ENCODE measurements around the gene RNF223. TPM values are rescaled to one million over a fixed set of nuclear protein-coding genes. Genes with fewer than 3 reads are reported as not detected.
"Not testable (repeated sequence)": the region's sequence is repeated elsewhere in the genome, so short reads cannot be mapped to it uniquely, and the experiment has no call there.

Gene RNF223
- total and polyA plus RNA-seq, 2 donors (not counting 3 experiments of a cell fraction or from before 2014, with no cell fraction given) = not detected

DNA sequence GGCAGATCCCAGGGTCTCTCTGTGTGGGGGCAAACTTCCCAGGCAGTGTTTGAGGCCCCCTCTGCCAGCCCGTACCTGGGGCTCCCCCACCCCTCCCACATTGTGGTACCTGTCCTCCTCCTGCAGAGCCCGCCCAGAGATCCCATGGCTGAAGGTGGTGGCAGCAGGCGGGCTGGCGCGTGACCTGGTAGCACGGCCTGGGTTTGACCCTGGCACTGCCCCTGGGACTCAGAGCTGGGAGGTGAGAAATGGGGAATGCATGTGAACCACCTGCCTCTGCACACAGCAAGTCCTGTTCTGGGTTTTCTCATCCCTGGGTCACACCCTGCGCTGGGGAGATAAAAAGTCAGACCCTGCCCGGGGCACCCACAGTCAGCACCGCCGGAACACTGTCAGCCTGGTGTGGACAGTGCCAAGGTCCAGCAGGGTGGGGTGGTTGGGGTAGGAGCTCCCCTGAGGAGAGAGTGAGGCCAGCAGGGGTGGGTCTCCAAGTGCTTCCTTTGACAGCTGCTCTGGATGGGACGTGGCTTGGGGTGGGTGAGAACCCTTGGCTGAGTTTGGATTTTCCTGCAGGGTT lies 42.4 kb downstream of the RNF223 start:
- Histone ChIP-seq H3K4me3 (replicated peaks in 1 of 3; ENCODE audit: insufficient read depth in 1 of 3, low read depth in 1 of 3, low read length in 3 of 3) (no peak overlapping the region), H3K4me2 (ENCODE audit: insufficient read depth, low read length) (no peak overlapping the region), H3K27ac (ENCODE audit: insufficient read depth, low read depth, low read length) (no peak overlapping the region), H3K9ac (replicated peaks; ENCODE audit: extremely low read depth, insufficient read depth, low read length) (no peak overlapping the region), H3K9me3 (replicated peaks; ENCODE audit: control insufficient read depth, insufficient read depth, low read length) (no peaks in the 10 kb centered on the region), H3K27me3 (ENCODE audit: control insufficient read depth in 2 of 2, insufficient read depth in 2 of 2, low read length in 2 of 2) (no peaks in the 10 kb centered on the region), H3K79me2 (ENCODE audit: control insufficient read depth, insufficient read depth, low read length) (no peaks in the 10 kb centered on the region), H3K9me1 (replicated peaks; ENCODE audit: control insufficient read depth, extremely low read depth, insufficient read depth, low read length) (no peaks in the 10 kb centered on the region), H4K20me1 (replicated peaks; ENCODE audit: control insufficient read depth, extremely low read depth, insufficient read depth, low read length) (no peaks in the 10 kb centered on the region), H2AFZ (ENCODE audit: low read depth, low read length) (no peak overlapping the region), H3K36me3 (ENCODE audit: control insufficient read depth in 2 of 2, extremely low read depth in 1 of 2, insufficient read depth in 2 of 2, low read length in 2 of 2) (peaks cover 0 to 7% of the 10 kb centered on the region in 2 experiments), H3K4me1 (ENCODE audit: control insufficient read depth, extremely low read depth, insufficient read depth, low read length) (no peaks in the 10 kb centered on the region)
- TF ChIP-seq MYC (IDR thresholded peaks at IDR 0.05; ENCODE audit: low read depth, low read length) = no peak
- TF ChIP-seq, protein P1, sequence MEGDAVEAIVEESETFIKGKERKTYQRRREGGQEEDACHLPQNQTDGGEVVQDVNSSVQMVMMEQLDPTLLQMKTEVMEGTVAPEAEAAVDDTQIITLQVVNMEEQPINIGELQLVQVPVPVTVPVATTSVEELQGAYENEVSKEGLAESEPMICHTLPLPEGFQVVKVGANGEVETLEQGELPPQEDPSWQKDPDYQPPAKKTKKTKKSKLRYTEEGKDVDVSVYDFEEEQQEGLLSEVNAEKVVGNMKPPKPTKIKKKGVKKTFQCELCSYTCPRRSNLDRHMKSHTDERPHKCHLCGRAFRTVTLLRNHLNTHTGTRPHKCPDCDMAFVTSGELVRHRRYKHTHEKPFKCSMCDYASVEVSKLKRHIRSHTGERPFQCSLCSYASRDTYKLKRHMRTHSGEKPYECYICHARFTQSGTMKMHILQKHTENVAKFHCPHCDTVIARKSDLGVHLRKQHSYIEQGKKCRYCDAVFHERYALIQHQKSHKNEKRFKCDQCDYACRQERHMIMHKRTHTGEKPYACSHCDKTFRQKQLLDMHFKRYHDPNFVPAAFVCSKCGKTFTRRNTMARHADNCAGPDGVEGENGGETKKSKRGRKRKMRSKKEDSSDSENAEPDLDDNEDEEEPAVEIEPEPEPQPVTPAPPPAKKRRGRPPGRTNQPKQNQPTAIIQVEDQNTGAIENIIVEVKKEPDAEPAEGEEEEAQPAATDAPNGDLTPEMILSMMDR (IDR thresholded peaks at IDR 0.05; ENCODE audit: extremely low read depth in 1 of 2, insufficient read depth in 1 of 2, low read depth in 1 of 2, low read length in 2 of 2) = no peak
- ChIA-PET POLR2A (interaction anchor here (0.7 kb wide), 1 partner anchor 399 kb away, joined by 3 read pairs; no protein-coding TSS in a partner anchor), CTCF (interaction anchor here (1.0 to 3.3 kb wide), 13 partner anchors 9 to 260 kb away, joined by 3 to 19 read pairs (median 4); partner anchors contain the start of gene AGRN)
- dilution Hi-C loops (cut with MboI; ENCODE audit: extremely low pct_ligation_motif_present, low sequenced_read_pairs) (no loop called here), intact Hi-C loops (cut with micrococcal nuclease) (loop anchor here (2.0 kb wide), 2 partner anchors 27 to 85 kb away; partner anchors contain the start of gene C1orf159)
- DNase-seq (ENCODE audit: low read depth, low spot score) (no peak), FAIRE-seq (no peak)
- no TSS peak for BruUV-seq (replicated peaks)

DNA sequence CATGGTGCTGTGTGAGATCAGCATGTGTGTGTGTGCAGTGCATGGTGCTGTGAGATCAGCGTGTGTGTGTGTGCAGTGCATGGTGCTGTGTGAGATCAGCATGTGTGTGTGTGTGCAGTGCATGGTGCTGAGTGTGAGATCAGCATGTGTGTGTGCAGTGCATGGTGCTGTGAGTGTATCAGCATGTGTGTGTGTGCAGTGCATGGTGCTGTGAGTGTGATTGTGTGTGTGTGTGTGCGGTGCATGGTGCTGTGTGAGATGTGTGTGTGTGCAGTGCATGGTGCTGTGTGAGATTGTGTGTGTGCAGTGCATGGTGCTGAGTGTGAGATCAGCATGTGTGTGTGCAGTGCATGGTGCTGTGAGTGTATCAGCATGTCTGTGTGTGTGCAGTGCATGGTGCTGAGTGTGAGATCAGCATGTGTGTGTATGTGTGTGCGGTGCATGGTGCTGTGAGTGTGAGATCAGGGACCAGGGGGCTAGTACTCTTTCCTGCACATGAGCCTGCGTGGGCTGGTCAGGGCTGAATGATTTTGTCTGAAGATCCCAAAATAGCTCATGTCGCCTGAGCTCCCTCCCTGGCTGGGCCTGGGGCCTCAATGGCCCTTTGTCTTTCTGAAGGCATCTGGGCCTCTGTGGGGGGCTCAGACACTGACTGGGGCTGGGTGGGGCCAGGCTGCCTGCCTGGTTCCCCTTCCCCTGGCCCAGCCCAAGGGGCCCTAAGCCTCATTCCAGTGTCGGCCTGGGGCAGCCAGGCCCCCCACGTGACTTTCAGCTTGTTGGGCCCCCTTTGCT lies 43.0 kb downstream of the RNF223 start:
- H3K27ac ChIP-seq (ENCODE audit: insufficient read depth, low read depth, low read length); H4K20me1 ChIP-seq (replicated peaks; ENCODE audit: control insufficient read depth, extremely low read depth, insufficient read depth, low read length); H3K9ac ChIP-seq (replicated peaks; ENCODE audit: extremely low read depth, insufficient read depth, low read length); BruUV-seq (replicated peaks); DNase-seq (ENCODE audit: low read depth, low spot score); H3K4me3 ChIP-seq (replicated peaks in 1 of 3; ENCODE audit: insufficient read depth in 1 of 3, low read depth in 1 of 3, low read length in 3 of 3); H3K4me1 ChIP-seq (ENCODE audit: control insufficient read depth, extremely low read depth, insufficient read depth, low read length); H3K36me3 ChIP-seq (ENCODE audit: control insufficient read depth in 2 of 2, extremely low read depth in 1 of 2, insufficient read depth in 2 of 2, low read length in 2 of 2); FAIRE-seq; H3K27me3 ChIP-seq (ENCODE audit: control insufficient read depth in 2 of 2, insufficient read depth in 2 of 2, low read length in 2 of 2); intact Hi-C loops (cut with micrococcal nuclease); dilution Hi-C loops (cut with MboI; ENCODE audit: extremely low pct_ligation_motif_present, low sequenced_read_pairs); H3K79me2 ChIP-seq (ENCODE audit: control insufficient read depth, insufficient read depth, low read length); H2AFZ ChIP-seq (ENCODE audit: low read depth, low read length); H3K4me2 ChIP-seq (ENCODE audit: insufficient read depth, low read length); H3K9me1 ChIP-seq (replicated peaks; ENCODE audit: control insufficient read depth, extremely low read depth, insufficient read depth, low read length); H3K9me3 ChIP-seq (replicated peaks; ENCODE audit: control insufficient read depth, insufficient read depth, low read length); POLR2A ChIA-PET: not testable (repeated sequence)
- CTCF ChIA-PET = interaction anchor here (1.0 to 3.3 kb wide), 9 partner anchors 10 to 260 kb away, joined by 3 to 19 read pairs (median 4); partner anchors contain the start of gene AGRN
